HepG2 (cell line): ENCODE data around the gene MCC. TPM values are rescaled to one million over a fixed set of nuclear protein-coding genes. Genes with fewer than 3 reads are reported as not detected.

Source experiments
- ATAC-seq: fragments of 200-7000 bp; cut with Tn5 transposase; 3 replicates; pipeline ENCODE4 v1.9.1; 2020; ENCODE audit warnings: mild to moderate bottlenecking, moderate library complexity
- BruUV-seq: library from RNA; stranded (reverse); fragments of 400-500 nt; replicated peaks from 2 replicates; lab custom pipeline; 2021; lab: Mats Ljungman, UMichigan
- CTCF ChIA-PET: fragments of 300-600 bp; formaldehyde crosslinking; extraction: SDS; loops from one replicate; lab custom pipeline; 2021; ENCODE audit warnings: low total read pairs, inconsistent platforms, low intra/inter-chr PET ratio; lab: Yijun Ruan, JAX
- POLR2A ChIA-PET: fragments of 350-600 bp; sonication (Branson Sonifier 250); formaldehyde crosslinking; loops from one replicate; lab custom pipeline; 2020; ENCODE audit warnings: antibody characterized with exemption, inconsistent platforms; lab: Yijun Ruan, JAX
- DNase-seq: peaks from one replicate; pipeline ENCODE4 v3.0.0-alpha.2; 2015; ENCODE audit warnings: low spot score
- FAIRE-seq: peaks from 3 replicates; lab custom pipeline; 2011; peaks lifted over from hg19 to GRCh38; lab: Jason Lieb, UNC
- H2AFZ ChIP-seq: one replicate; pipeline ENCODE4 v1.6.1; 2011; ENCODE audit warnings: low read length, inconsistent platforms
- H3K27ac ChIP-seq: fragments of 300-600 bp; 3 replicates; pipeline ENCODE4 v1.8.0; 2011; ENCODE audit warnings: mixed run types, mild to moderate bottlenecking, mixed read lengths, low read length, inconsistent platforms; ENCODE audit not compliant: insufficient read depth; ENCODE audit errors: extremely low read length
- H3K27me3 ChIP-seq, 2 experiments: fragments of 200-600 bp in 1 of 2; 2 replicates in 1 of 2; 3 replicates in 1 of 2; pipeline versions ENCODE4 v1.6.0 to v1.8.0; 2011; ENCODE audit warnings: low read length in 2 of 2, mild to moderate bottlenecking in 2 of 2, moderate library complexity in 2 of 2, inconsistent platforms in 1 of 2; ENCODE audit not compliant: insufficient read depth in 2 of 2, control insufficient read depth in 1 of 2
- H3K36me3 ChIP-seq, 2 experiments: fragments of 200-600 bp in 1 of 2; replicated peaks in 1 of 2; 2 replicates in 1 of 2; 3 replicates in 1 of 2; pipeline versions ENCODE4 v1.5.1 to v1.8.0; 2011; ENCODE audit warnings: low read length in 2 of 2, inconsistent platforms in 1 of 2; ENCODE audit not compliant: insufficient read depth in 2 of 2, control insufficient read depth in 1 of 2
- H3K4me1 ChIP-seq: 2 replicates; pipeline ENCODE4 v1.5.1; 2012; ENCODE audit warnings: low read length, inconsistent platforms; ENCODE audit not compliant: insufficient read depth
- H3K4me2 ChIP-seq: 2 replicates; pipeline ENCODE4 v1.6.0; 2011; ENCODE audit warnings: low read depth, low read length, inconsistent platforms
- H3K4me3 ChIP-seq, 3 experiments: fragments of 200-600 bp in 1 of 3; sonication (generic), shearing (Covaris generic) in 1 of 3; replicated peaks in 1 of 3; 2 replicates each; pipeline ENCODE4 v1.5.1; 2011 to 2016; ENCODE audit warnings: low read length in 3 of 3, inconsistent platforms in 2 of 3, low read depth in 2 of 3, mild to moderate bottlenecking in 2 of 3, control low read depth in 1 of 3, mixed read lengths in 1 of 3; ENCODE audit not compliant: insufficient read depth in 1 of 3
- H3K79me2 ChIP-seq: one replicate; pipeline ENCODE4 v1.6.1; 2011; ENCODE audit warnings: low read length, inconsistent platforms; ENCODE audit not compliant: insufficient read depth
- H3K9ac ChIP-seq: 2 replicates; pipeline ENCODE4 v1.6.0; 2011; ENCODE audit warnings: mild to moderate bottlenecking, low read depth, low read length, inconsistent platforms; ENCODE audit not compliant: insufficient read depth
- H3K9me3 ChIP-seq: 2 replicates; pipeline ENCODE4 v1.5.1; 2012; ENCODE audit warnings: mild to moderate bottlenecking, low read length
- H4K20me1 ChIP-seq: 2 replicates; pipeline ENCODE4 v1.6.0; 2011; ENCODE audit warnings: inconsistent platforms, mild to moderate bottlenecking, low read length, moderate library complexity; ENCODE audit not compliant: insufficient read depth
- ATF7-NPFF ChIP-seq: sonication (generic); formaldehyde crosslinking; IDR thresholded peaks from 2 replicates; pipeline ENCODE4 v1.8.1; 2023; ENCODE audit warnings: mild to moderate bottlenecking, low read depth, missing genetic modification reagents, moderate library complexity
- DPF2 ChIP-seq: sonication (generic); formaldehyde crosslinking; IDR thresholded peaks from 2 replicates; pipeline ENCODE4 v1.4.0; 2020; ENCODE audit warnings: mild to moderate bottlenecking, low read depth, missing genetic modification reagents, borderline replicate concordance
- HMGXB4 ChIP-seq, 2 experiments: sonication (generic) in 1 of 2; formaldehyde crosslinking in 1 of 2; IDR thresholded peaks; 2 replicates each; pipeline versions ENCODE4 v1.4.0 to v1.6.1; 2018 to 2020; ENCODE audit warnings: missing genetic modification reagents in 2 of 2, borderline replicate concordance in 1 of 2, low read depth in 1 of 2, mild to moderate bottlenecking in 1 of 2, missing biosample characterization in 1 of 2
- MAFF ChIP-seq: IDR thresholded peaks from 2 replicates; pipeline ENCODE4 v1.6.1; 2011; ENCODE audit warnings: low read depth, low read length, improper control_type of control experiment
- MAFK ChIP-seq, 2 experiments: IDR thresholded peaks in 1 of 2; conservative IDR thresholded peaks in 1 of 2; 2 replicates each; pipeline ENCODE4 v1.6.1; 2011; ENCODE audit warnings: improper control_type of control experiment in 2 of 2, low read length in 2 of 2
- MEIS2 ChIP-seq: sonication (generic); formaldehyde crosslinking; IDR thresholded peaks from 2 replicates; pipeline ENCODE4 v1.9.0; 2021; ENCODE audit warnings: mild to moderate bottlenecking, missing genetic modification reagents
- MNT ChIP-seq: fragments of 450-650 bp; IDR thresholded peaks from 2 replicates; pipeline ENCODE4 v1.6.1; 2016
- NCOA5 ChIP-seq: sonication (generic); formaldehyde crosslinking; IDR thresholded peaks from 2 replicates; pipeline ENCODE4 v1.4.0; 2020; ENCODE audit warnings: missing genetic modification reagents
- POGZ ChIP-seq: sonication (generic); formaldehyde crosslinking; IDR thresholded peaks from 2 replicates; pipeline ENCODE4 v1.4.0; 2020; ENCODE audit warnings: mild to moderate bottlenecking, missing genetic modification reagents
- SRF ChIP-seq: IDR thresholded peaks from 2 replicates; pipeline ENCODE4 v1.6.1; 2011; ENCODE audit warnings: mild to moderate bottlenecking, low read depth, low read length, moderate library complexity
- ZBTB49 ChIP-seq: sonication (generic); formaldehyde crosslinking; IDR thresholded peaks from 2 replicates; pipeline ENCODE4 v1.4.0; 2020; ENCODE audit warnings: missing genetic modification reagents, borderline replicate concordance
- ZNF138 ChIP-seq: sonication (generic); formaldehyde crosslinking; IDR thresholded peaks from 2 replicates; pipeline ENCODE4 v1.5.0; 2020; ENCODE audit warnings: mild to moderate bottlenecking, low read depth, missing genetic modification reagents
- WGBS: methylation state at CpG from one replicate; pipeline ENCODE4 v1.1.6; 2017; ENCODE audit warnings: low lambda C conversion rate; 5-methylcytosine and 5-hydroxymethylcytosine counted together
- in situ Hi-C: cut with HindIII; loops from 2 replicates; pipeline ENCODE4 v1.10.0; 2017; ENCODE audit warnings: low pct_unique_long_range_greater_than_20kb; ENCODE audit not compliant: extremely low pct_ligation_motif_present
- intact Hi-C: fragments of 100-400 bp; cut with micrococcal nuclease; formaldehyde crosslinking; loops from one replicate; pipeline ENCODE4 v1.10.0; 2022; ENCODE audit not compliant: unreplicated experiment
- polyA plus RNA-seq, 8 experiments: library from polyadenylated mRNA; depleted of rRNA in 3 of 8; stranded (reverse) in 7 of 8; unstranded in 1 of 8; fragments of >200 nt; fragmentation: Illumina TruSeq in 4 of 8; extraction: Trizol in 4 of 8; gene quantifications; 2 replicates each; pipeline versions ENCODE4 v1.2.1 to v1.2.3, GENCODE V29; 2011 to 2016; ENCODE audit warnings: low read depth in 4 of 8, missing spikeins in 1 of 8, mixed read lengths in 1 of 8; ENCODE audit not compliant: insufficient read depth in 1 of 8
- total RNA-seq, 5 experiments: library from RNA; depleted of rRNA; stranded (reverse); fragments of >200 nt; fragmentation: Illumina TruSeq; extraction: Trizol; gene quantifications; 2 replicates each; pipeline ENCODE4 v1.2.3, GENCODE V29; 2016; ENCODE audit warnings: low read depth in 1 of 5

The MCC gene
- total and polyA plus RNA-seq, 2 of the 13 experiments (the other 11 are each of a cell fraction or from before 2014, with no cell fraction given): 0.55 to 2.4 TPM

- in situ Hi-C loops: no loop called here
- DNase-seq: no peak
- POLR2A ChIA-PET: no interaction called here
- Histone ChIP-seq H3K4me1 (no peaks in the 10 kb centered on the region), H3K27me3 (no peaks in the 10 kb centered on the region), H3K4me2 (no peak overlapping the region), H3K9ac (no peak overlapping the region), H3K27ac (no peak overlapping the region), H3K36me3 (no peaks in the 10 kb centered on the region), H3K79me2 (no peaks in the 10 kb centered on the region), H4K20me1 (no peaks in the 10 kb centered on the region), H3K4me3 (no peak overlapping the region), H2AFZ (no peak overlapping the region), H3K9me3 (no peaks in the 10 kb centered on the region)
- FAIRE-seq: no peak
- no peak for ATAC-seq
- intact Hi-C loops: no loop called here
- 76% methylated on average over 5 of the region's 5 CpGs for WGBS
- CTCF ChIA-PET: no interaction called here
- no TSS peak for BruUV-seq
- peak; percentile 95 for TF ChIP-seq MAFF
- TF ChIP-seq ATF7-NPFF: no peak
- peak; percentile 94 to 97 for TF ChIP-seq MAFK (conservative IDR thresholded peaks at IDR 0.05 in 1 of 2, IDR thresholded peaks at IDR 0.05 in 1 of 2; ENCODE audit: low read length in 2 of 2)
- no peak for TF ChIP-seq NCOA5 (CRISPR knock-in tag)
- no peak for TF ChIP-seq ZNF138 (CRISPR knock-in tag)
These were observed 400.2 kb downstream of the MCC start for GRCh38 chr5:113087976-113088514.

GRCh38 chr5:113085880-113086409 lies 402.3 kb downstream of the MCC start:
- H3K27ac ChIP-seq: no peak overlapping the region
- no peak overlapping the region for H3K9ac ChIP-seq
- ATAC-seq: no peak
- no peaks in the 10 kb centered on the region for H3K4me1 ChIP-seq
- H3K79me2 ChIP-seq: no peaks in the 10 kb centered on the region
- no peak for TF ChIP-seq SRF
- TF ChIP-seq POGZ (CRISPR knock-in tag): no peak
- TF ChIP-seq HMGXB4 (CRISPR knock-in tag; IDR thresholded peaks at IDR 0.05; ENCODE audit: borderline replicate concordance in 1 of 2, low read depth in 1 of 2): no peak
- TF ChIP-seq ZBTB49 (CRISPR knock-in tag): no peak
- TF ChIP-seq MEIS2 (CRISPR knock-in tag): no peak
- TF ChIP-seq MNT: no peak
- no peak for TF ChIP-seq DPF2 (CRISPR knock-in tag)
- in situ Hi-C loops (no loop called here), intact Hi-C loops (no loop called here)
- no peak for FAIRE-seq
- H3K36me3 ChIP-seq: no peaks in the 10 kb centered on the region
- no TSS peak for BruUV-seq
- no peaks in the 10 kb centered on the region for H4K20me1 ChIP-seq
- H3K4me2 ChIP-seq: no peak overlapping the region
- CTCF ChIA-PET: no interaction called here
- POLR2A ChIA-PET: no interaction called here
- H3K4me3 ChIP-seq: no peak overlapping the region
- no peaks in the 10 kb centered on the region for H3K9me3 ChIP-seq
- H3K27me3 ChIP-seq: no peaks in the 10 kb centered on the region
- no peak for DNase-seq
- no peak overlapping the region for H2AFZ ChIP-seq
- WGBS: 78% methylated on average over 7 of the region's 7 CpGs
